HG02852 (cell line): ENCODE results near the gene DCK.
"Not testable (repeated sequence)": the region's sequence is repeated elsewhere in the genome, so short reads cannot be mapped to it uniquely, and the experiment has no call there.

Experiments
- ATAC-seq: cut with Tn5 transposase; IDR thresholded peaks from one replicate; pipeline ENCODE4 v1.9.1; 2021; ENCODE audit warnings: mild to moderate bottlenecking, moderate library complexity; ENCODE audit not compliant: unreplicated experiment

Gene DCK

GRCh38 chr4:70999639-71000038 lies 6.2 kb downstream of the DCK start:
- not testable (repeated sequence) for ATAC-seq

GRCh38 chr4:71001363-71001762 lies 7.9 kb downstream of the DCK start:
- not testable (repeated sequence) for ATAC-seq

DNA sequence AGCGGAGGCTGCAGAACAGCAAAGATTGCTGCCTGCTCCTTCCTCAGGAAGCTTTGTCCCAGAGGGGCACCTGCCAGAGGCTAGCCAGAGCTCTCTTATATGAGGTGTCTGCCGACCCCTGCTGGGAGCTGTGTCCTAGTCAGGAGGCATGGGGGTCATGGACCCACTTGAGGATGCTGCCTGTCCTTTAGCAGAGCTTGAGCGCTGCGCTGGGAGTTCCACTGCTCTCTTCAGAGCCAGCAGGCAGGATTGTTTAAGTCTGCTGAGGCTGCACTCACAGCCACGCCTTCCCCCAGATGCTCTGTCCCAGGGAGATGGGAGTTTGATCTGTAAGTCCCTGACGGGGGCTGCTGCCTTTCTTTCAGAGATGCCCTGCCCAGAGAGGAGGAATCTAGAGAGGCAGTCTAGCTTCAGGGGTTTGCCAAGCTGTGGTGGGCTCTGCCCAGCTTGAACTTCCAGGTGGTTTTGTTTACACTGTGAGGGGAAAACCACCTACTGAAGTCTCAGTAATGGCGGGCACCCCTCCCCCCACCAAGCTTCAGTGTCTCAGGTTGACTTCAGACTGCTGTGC lies 10.9 kb downstream of the DCK start:
- peak; percentile 35 for ATAC-seq

GRCh38 chr4:71005025-71005424 lies 11.6 kb downstream of the DCK start:
- not testable (repeated sequence) for ATAC-seq

DNA sequence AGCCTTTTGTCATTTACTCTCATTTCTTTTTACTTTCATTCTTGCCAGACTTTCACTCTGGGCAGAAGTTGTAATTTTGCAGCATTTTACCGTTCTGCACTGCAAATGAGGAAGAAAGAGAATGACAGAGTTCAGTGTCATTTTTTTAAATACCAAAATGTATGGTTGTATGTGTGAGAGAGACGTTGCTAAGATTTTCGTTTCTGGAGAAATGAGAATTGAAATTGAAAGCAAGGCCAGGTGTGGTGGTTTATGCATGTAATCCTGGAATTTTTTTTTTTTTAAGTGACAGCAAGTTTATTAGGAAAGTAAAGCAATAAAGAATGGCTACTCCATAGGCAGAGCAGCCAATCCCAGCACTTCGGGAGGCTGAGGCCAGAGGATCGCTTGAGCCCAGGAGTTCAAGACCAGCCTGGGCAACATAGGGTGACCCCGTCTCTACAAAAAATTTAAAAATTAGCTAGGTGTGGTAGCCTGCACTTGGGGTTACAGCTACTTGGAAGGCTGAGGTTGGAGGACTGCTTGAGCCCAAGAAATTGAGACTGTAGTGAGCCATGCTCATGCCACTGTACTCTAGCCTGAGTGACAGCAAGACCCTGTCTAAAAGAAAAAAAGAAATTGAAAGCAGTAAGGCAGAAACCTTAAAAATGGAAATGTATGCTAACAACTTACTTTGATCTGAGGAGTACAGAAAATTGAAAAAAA lies 12.9 kb downstream of the DCK start:
- ATAC-seq, result peak; percentile 84

DNA sequence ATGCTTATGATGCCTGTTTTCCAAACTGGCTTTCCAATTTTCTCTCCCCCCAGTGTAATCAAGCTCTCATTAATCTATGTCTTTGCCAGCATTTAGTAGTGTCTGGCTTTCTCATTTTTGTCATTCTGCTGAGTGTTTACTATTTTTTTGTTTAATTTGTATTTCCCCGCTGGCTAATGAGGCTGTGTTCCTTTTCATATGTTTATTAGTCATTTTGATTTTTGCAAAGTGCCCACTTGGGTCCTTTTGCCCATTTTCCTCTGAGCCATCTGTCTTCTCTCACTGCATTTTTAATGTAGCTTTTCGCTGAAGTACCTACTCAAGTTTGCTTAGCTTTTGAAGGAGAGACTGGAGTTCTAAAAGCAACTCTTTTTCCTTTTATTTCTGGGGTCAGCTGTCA lies 14.7 kb downstream of the DCK start:
- ATAC-seq, result no peak

DNA sequence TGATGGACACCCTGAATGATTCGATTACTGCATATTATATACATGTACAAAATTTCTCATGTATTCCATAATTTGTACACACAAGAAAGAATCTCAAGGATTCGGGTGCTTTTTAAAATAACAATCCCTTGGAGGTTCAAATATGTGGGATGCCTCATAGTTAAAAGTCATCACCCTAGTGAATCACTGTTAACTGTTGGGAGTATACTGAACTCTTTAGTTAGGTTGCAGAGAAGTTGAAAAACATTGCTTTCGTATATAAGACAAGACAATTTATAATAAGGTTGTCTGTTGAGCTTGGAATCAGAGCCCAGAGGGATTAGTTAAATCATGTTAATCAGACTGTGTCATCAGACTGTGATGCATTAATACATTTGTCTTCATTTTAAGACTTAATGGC lies 15.6 kb downstream of the DCK start:
- ATAC-seq, result no peak

GRCh38 chr4:71009890-71010588 lies 16.6 kb downstream of the DCK start:
- peak; percentile 42 for ATAC-seq

- ATAC-seq, result no peak
Measured at GRCh38 chr4:71011451-71011850, 18.0 kb downstream of the DCK start.

- ATAC-seq, result not testable (repeated sequence)
Measured at GRCh38 chr4:71017391-71017790, 23.9 kb downstream of the DCK start.

- no peak for ATAC-seq
Measured at GRCh38 chr4:71020611-71021010, 27.2 kb downstream of the DCK start.

- no peak for ATAC-seq
Measured at GRCh38 chr4:71025654-71026053, 32.2 kb downstream of the DCK start.

- ATAC-seq, result no peak
Measured at GRCh38 chr4:71026086-71026485, 32.6 kb downstream of the DCK start.

DNA sequence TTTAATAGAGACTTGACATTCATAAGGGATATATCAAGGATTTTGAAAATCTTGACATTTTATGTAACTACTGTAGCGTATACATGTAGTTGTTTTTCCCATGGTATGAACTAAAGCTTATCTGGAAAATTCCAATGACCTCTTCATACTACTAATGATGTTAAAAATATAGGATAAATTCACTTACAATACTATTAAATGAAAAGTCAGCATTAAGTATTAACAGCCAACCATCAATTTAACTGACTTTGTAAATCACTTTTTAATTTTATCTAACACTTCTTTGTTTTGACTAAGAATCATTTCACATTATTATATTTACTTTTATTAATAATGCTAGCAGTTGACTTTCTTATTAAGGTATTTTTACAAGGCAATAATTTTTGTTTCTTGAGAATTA lies 34.2 kb downstream of the DCK start:
- ATAC-seq, result no peak

- no peak for ATAC-seq
Measured at GRCh38 chr4:71029504-71029903, 36.1 kb downstream of the DCK start.

- not testable (repeated sequence) for ATAC-seq
Measured at GRCh38 chr4:71032106-71032505, 38.7 kb downstream of the DCK start.

- ATAC-seq, result no peak
Measured at GRCh38 chr4:71045256-71045655, 51.8 kb downstream of the DCK start.

GRCh38 chr4:71049395-71049794 lies 55.9 kb downstream of the DCK start:
- no peak for ATAC-seq

GRCh38 chr4:71050809-71051208 lies 57.4 kb downstream of the DCK start:
- no peak for ATAC-seq

DNA sequence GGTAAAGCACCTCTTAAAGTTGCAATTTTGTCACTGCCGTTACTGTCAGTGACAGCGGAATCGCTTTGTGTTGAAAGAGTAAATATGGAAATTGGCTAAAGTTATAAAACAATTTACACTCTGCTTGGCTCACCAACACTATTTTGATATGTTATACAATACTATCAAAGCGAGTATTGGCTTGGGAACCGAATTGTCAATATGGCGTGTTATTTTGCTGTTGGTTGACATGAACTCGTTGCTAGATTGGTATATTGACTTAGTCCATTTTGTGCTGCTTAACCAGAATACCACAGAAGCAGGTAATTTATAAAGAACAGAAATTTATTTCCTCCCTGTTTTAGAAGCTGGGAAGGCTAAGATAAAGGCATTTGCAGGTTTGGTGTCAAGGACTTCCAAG lies 58.6 kb downstream of the DCK start:
- ATAC-seq, result no peak

DNA sequence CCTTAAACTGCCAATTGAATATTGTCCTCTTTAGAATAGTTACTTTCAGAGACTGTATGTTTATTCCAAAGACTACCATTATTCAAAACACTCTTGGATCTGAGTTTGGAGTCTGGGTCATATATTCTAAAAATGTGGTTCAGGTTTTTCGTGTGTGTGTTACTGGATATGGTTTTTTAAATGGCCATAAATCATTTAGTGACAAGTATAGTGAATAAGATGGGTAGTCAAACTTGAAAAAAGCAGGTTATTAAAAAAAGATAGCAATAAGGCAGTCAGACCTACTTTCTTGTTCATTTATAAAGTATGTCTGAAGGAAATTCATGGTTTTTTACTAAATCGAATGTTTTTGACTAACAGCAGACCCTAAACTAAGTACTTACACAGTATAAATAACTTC lies 59.3 kb downstream of the DCK start:
- ATAC-seq, result no peak

DNA sequence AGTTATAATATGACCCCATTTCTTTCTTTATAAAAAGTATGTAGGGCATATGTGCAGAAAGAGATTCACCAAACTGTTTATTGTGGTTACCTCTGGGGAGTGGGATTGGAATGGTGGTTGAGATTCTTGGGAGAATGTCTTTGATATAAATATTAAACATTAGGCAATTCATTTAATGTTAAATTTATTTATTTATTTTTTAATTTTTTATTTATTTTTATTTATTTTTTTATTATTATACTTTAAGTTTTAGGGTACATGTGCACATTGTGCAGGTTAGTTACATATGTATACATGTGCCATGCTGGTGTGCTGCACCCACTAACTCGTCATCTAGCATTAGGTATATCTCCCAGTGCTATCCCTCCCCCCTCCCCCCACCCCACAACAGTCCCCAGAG lies 60.2 kb downstream of the DCK start:
- ATAC-seq, result not testable (repeated sequence)
